Osteoblast (primary cell): ENCODE measurements around the gene ATXN2. TPM values are rescaled to one million over a fixed set of nuclear protein-coding genes. Genes with fewer than 3 reads are reported as not detected.

Source experiments
- DNase-seq: peaks from one replicate; pipeline ENCODE4 v3.0.0; 2011; ENCODE audit warnings: low spot score, mixed read lengths; ENCODE audit not compliant: insufficient read length; ENCODE audit errors: missing footprints
- H2AFZ ChIP-seq: 2 replicates; pipeline ENCODE4 v1.6.0; 2011; ENCODE audit warnings: mild to moderate bottlenecking, low read length
- H3K27ac ChIP-seq: 2 replicates; pipeline ENCODE4 v1.5.1; 2011; ENCODE audit warnings: mild to moderate bottlenecking, low read depth, low read length, moderate library complexity
- H3K27me3 ChIP-seq: 2 replicates; pipeline ENCODE4 v1.6.0; 2012; ENCODE audit warnings: mild to moderate bottlenecking, control low read depth, inconsistent platforms, low read length, moderate library complexity; ENCODE audit not compliant: insufficient read depth
- H3K36me3 ChIP-seq: 2 replicates; pipeline ENCODE4 v1.5.1; 2011; ENCODE audit warnings: mild to moderate bottlenecking, low read length, control low read depth, moderate library complexity; ENCODE audit not compliant: insufficient read depth
- H3K4me1 ChIP-seq: 2 replicates; pipeline ENCODE4 v1.5.1; 2011; ENCODE audit warnings: mild to moderate bottlenecking, low read length, control low read depth, moderate library complexity; ENCODE audit not compliant: insufficient read depth
- H3K4me2 ChIP-seq: 2 replicates; pipeline ENCODE4 v1.6.0; 2011; ENCODE audit warnings: mild to moderate bottlenecking, low read length; ENCODE audit not compliant: insufficient read depth
- H3K4me3 ChIP-seq: fragments of 200-600 bp; sonication (generic); 3 replicates; pipeline ENCODE4 v1.5.1; 2012; ENCODE audit warnings: mild to moderate bottlenecking, low read length, inconsistent platforms; ENCODE audit not compliant: insufficient read depth
- H3K79me2 ChIP-seq: 2 replicates; pipeline ENCODE4 v1.6.0; 2012; ENCODE audit warnings: mild to moderate bottlenecking, low read length, control low read depth, inconsistent platforms; ENCODE audit not compliant: insufficient read depth
- H3K9me3 ChIP-seq: 2 replicates; pipeline ENCODE4 v1.5.1; 2011; ENCODE audit warnings: low read depth, low read length, control low read depth
- H4K20me1 ChIP-seq: 2 replicates; pipeline ENCODE4 v1.6.0; 2012; ENCODE audit warnings: mild to moderate bottlenecking, low read length, control low read depth; ENCODE audit not compliant: insufficient read depth
- total RNA-seq: library from RNA; depleted of rRNA; stranded (reverse); fragments of >200 nt; gene quantifications from 2 replicates; pipeline ENCODE4 v1.2.3, GENCODE V29; 2012
- TF ChIP-seq, protein P1 (sequence below): IDR thresholded peaks from 2 replicates; pipeline ENCODE4 v1.5.1; 2011; ENCODE audit warnings: mild to moderate bottlenecking, low read depth, low read length, moderate library complexity; ENCODE audit errors: extremely low read depth

Gene ATXN2
- total RNA-seq, 1 donor, result 39.4 TPM

DNA sequence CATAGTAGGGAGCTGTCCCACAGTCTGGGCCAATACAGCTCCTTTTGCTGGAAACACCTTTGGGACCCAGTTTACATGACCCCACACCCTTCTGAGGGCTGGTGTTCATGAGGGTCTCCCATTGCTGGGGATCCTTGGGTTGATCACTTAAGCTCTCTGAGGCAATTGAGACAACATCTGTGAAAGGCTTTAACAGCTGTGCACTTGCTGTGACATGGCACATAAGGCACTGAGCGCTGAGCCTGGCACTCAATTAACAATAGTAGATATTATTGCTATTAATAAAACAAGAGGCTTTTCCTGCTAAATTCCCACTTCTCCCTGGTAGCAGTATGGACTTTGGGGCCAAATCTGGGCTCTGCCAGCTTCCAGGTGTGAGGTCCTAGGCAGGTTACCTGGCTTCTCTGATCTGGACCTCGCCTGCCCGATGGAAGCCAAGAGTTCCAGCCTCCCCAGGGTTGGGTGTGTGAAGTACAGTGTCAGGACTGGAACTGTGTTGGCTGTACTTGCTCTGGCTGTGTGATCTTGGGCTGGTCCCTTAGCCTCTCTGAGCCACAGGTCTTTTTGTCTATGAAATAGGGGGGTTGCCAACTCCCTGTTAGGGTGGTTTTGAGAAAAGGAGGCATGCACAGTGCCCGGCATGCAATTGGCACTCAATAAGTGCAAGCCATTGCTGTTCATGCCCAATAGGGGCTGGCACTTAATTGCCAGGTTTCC lies 190.3 kb downstream of the ATXN2 start:
- Histone ChIP-seq H3K4me3 (peak overlapping the region; percentile 93), H3K9me3 (no peaks in the 10 kb centered on the region), H2AFZ (no peak overlapping the region), H3K4me1 (peaks cover 67% of the 10 kb centered on the region), H3K27ac (peak overlapping the region; percentile 76), H3K36me3 (peaks cover 9% of the 10 kb centered on the region), H3K27me3 (no peaks in the 10 kb centered on the region), H3K79me2 (peaks cover 77% of the 10 kb centered on the region), H4K20me1 (peaks cover 41% of the 10 kb centered on the region), H3K4me2 (peak overlapping the region; percentile 93)
- DNase-seq, result peak; percentile 85
- TF ChIP-seq, protein P1, sequence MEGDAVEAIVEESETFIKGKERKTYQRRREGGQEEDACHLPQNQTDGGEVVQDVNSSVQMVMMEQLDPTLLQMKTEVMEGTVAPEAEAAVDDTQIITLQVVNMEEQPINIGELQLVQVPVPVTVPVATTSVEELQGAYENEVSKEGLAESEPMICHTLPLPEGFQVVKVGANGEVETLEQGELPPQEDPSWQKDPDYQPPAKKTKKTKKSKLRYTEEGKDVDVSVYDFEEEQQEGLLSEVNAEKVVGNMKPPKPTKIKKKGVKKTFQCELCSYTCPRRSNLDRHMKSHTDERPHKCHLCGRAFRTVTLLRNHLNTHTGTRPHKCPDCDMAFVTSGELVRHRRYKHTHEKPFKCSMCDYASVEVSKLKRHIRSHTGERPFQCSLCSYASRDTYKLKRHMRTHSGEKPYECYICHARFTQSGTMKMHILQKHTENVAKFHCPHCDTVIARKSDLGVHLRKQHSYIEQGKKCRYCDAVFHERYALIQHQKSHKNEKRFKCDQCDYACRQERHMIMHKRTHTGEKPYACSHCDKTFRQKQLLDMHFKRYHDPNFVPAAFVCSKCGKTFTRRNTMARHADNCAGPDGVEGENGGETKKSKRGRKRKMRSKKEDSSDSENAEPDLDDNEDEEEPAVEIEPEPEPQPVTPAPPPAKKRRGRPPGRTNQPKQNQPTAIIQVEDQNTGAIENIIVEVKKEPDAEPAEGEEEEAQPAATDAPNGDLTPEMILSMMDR, result no peak

DNA sequence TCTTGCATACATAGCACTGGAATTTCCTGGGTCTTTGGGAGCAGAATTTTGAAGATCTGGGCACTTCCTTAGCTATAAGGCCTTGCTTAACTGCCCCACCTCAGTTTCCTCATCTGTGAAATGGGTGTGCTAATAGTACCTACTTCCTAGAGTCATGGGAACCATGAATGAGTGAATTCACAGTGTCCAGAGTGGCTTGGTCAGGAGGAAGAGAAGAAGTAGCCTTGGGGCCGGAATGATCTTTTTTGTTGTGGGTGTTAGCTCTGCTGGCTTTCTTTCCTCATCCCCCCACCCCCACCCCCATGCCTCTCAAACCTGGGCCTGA lies 191.0 kb downstream of the ATXN2 start:
- peaks cover 65% of the 10 kb centered on the region for H3K4me1 ChIP-seq
- DNase-seq, result no peak
- H3K27me3 ChIP-seq, result no peaks in the 10 kb centered on the region
- no peak overlapping the region for H2AFZ ChIP-seq
- TF ChIP-seq, protein P1, result no peak
- no peaks in the 10 kb centered on the region for H3K9me3 ChIP-seq
- peaks cover 9% of the 10 kb centered on the region for H3K36me3 ChIP-seq
- peak overlapping the region; percentile 93 for H3K4me2 ChIP-seq
- peaks cover 34% of the 10 kb centered on the region for H4K20me1 ChIP-seq
- peaks cover 71% of the 10 kb centered on the region for H3K79me2 ChIP-seq
- H3K4me3 ChIP-seq, result peak overlapping the region; percentile 93
- peak overlapping the region; percentile 76 for H3K27ac ChIP-seq

DNA sequence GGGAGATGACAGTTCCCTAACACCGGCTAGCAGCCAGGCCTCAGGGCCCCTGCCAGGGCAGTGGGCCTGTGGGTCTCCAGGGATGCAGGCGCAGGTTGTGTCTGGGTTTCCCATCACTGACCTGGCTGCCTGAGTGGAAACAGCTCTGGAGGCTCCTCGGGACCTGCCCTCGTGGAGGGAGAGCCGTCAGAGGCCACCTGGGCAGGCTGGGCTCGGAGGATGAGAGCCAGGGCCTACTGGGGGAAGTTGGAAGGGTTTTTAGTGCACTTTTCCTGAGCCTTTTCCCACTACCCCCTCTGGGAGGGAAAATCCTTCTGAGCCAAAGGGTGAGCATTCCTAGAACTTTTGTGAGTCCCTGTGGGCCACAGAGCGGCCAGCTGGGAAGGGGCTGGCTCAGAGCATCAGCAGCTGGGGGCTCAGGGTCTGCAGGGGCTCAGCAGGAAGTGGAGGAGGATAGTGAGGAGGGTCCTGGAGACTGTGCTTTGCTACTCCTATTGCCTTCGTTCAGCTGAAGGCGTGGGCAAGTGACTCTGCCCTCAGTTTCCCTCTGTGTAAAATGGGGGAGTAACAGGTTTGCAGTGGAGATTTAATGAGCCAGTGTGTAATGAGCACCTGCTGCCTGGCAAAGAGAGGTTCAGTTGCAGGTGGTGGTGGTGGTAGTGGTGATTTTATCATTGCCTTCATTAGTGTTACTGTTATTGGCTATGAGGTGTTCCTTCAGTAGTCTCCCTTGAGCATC lies 191.6 kb downstream of the ATXN2 start:
- TF ChIP-seq, protein P1, result no peak
- H3K4me2 ChIP-seq, result peak overlapping the region; percentile 93
- peaks cover 9% of the 10 kb centered on the region for H3K36me3 ChIP-seq
- H3K4me1 ChIP-seq, result peaks cover 60% of the 10 kb centered on the region
- no peak overlapping the region for H2AFZ ChIP-seq
- peak; percentile 83 for DNase-seq
- H3K9me3 ChIP-seq, result no peaks in the 10 kb centered on the region
- peaks cover 31% of the 10 kb centered on the region for H4K20me1 ChIP-seq
- no peaks in the 10 kb centered on the region for H3K27me3 ChIP-seq
- H3K4me3 ChIP-seq, result peak overlapping the region; percentile 93
- peak overlapping the region; percentile 76 for H3K27ac ChIP-seq
- peaks cover 65% of the 10 kb centered on the region for H3K79me2 ChIP-seq
